Upper lobe of right lung (tissue), 1 donor: ENCODE measurements around the gene GBA3. TPM values are rescaled to one million over a fixed set of nuclear protein-coding genes. Genes with fewer than 3 reads are reported as not detected.

Source experiments
- ATAC-seq: fragments of 200-7000 bp; cut with Tn5 transposase; one replicate; pipeline ENCODE4 v1.9.1; 2020; ENCODE audit warnings: mild to moderate bottlenecking, moderate library complexity
- DNase-seq: peaks from one replicate; pipeline ENCODE4 v3.0.0-alpha.2; 2020
- H3K27ac ChIP-seq: fragments of 200-600 bp; one replicate; pipeline ENCODE4 v1.8.0; 2022
- H3K27me3 ChIP-seq: fragments of 200-600 bp; one replicate; pipeline ENCODE4 v1.8.0; 2022; ENCODE audit warnings: mild to moderate bottlenecking
- H3K36me3 ChIP-seq: fragments of 200-600 bp; one replicate; pipeline ENCODE4 v1.8.0; 2022
- H3K4me1 ChIP-seq: fragments of 200-600 bp; one replicate; pipeline ENCODE4 v1.8.0; 2022
- H3K4me3 ChIP-seq: fragments of 200-600 bp; one replicate; pipeline ENCODE4 v1.8.0; 2022; ENCODE audit warnings: mild to moderate bottlenecking
- H3K9me3 ChIP-seq: fragments of 200-600 bp; one replicate; pipeline ENCODE4 v1.8.0; 2022
- intact Hi-C: fragments of 100-400 bp; cut with DNase I; formaldehyde crosslinking; loops from one replicate; pipeline ENCODE4 v1.11.0; 2022
- total RNA-seq: library from RNA; stranded (reverse); fragmentation: NEBNext Ultra II Directional; extraction: Animal tissue kit (Norgen Biotek cat#: 25700); gene quantifications from one replicate; pipeline ENCODE4 v1.2.1, GENCODE V29; 2021
- TF ChIP-seq, protein P1 (sequence below): fragments of 200-600 bp; IDR thresholded peaks from one replicate; pipeline ENCODE4 v1.8.0; 2022; ENCODE audit warnings: antibody characterized with exemption
- donor health status: DM: no; HTN: yes; CAD: no; lungs with severe emphysema.

Gene GBA3
- total RNA-seq, 1 donor from 2014 or later, result 0.26 TPM

GRCh38 chr4:22695917-22696316 lies 3.2 kb downstream of the GBA3 start:
- Histone ChIP-seq H3K9me3 (no peaks in the 10 kb centered on the region), H3K27me3 (no peaks in the 10 kb centered on the region), H3K4me3 (no peak overlapping the region), H3K4me1 (no peaks in the 10 kb centered on the region), H3K27ac (no peak overlapping the region), H3K36me3 (no peaks in the 10 kb centered on the region)
- ATAC-seq, result no peak
- intact Hi-C loops, result loop anchor here (10.0 kb wide), 1 partner anchor 291 kb away; no protein-coding TSS in a partner anchor
- TF ChIP-seq, protein P1, sequence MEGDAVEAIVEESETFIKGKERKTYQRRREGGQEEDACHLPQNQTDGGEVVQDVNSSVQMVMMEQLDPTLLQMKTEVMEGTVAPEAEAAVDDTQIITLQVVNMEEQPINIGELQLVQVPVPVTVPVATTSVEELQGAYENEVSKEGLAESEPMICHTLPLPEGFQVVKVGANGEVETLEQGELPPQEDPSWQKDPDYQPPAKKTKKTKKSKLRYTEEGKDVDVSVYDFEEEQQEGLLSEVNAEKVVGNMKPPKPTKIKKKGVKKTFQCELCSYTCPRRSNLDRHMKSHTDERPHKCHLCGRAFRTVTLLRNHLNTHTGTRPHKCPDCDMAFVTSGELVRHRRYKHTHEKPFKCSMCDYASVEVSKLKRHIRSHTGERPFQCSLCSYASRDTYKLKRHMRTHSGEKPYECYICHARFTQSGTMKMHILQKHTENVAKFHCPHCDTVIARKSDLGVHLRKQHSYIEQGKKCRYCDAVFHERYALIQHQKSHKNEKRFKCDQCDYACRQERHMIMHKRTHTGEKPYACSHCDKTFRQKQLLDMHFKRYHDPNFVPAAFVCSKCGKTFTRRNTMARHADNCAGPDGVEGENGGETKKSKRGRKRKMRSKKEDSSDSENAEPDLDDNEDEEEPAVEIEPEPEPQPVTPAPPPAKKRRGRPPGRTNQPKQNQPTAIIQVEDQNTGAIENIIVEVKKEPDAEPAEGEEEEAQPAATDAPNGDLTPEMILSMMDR, result no peak
- DNase-seq, result no peak

DNA sequence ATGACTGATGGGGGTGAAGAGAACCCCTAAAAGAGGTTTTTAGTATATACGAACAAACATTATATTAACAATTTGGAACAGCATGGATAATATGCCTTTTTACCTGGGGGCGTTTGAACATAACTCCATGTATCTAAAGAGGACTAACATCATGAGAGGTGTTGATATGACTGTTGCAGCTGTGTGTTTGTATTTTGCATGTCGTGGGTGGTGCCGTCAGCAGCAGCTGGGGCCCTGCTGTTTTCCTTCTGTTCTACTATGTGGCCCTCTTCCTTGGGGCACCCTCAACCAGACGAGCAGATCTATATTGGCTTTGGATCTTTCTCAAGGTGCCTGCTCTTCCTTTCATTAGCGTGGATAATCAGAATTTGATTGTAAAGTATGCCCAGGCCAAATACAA lies 11.2 kb downstream of the GBA3 start:
- ATAC-seq, result no peak
- Histone ChIP-seq H3K27ac (no peak overlapping the region), H3K4me1 (no peaks in the 10 kb centered on the region), H3K4me3 (no peak overlapping the region), H3K9me3 (no peaks in the 10 kb centered on the region), H3K36me3 (no peaks in the 10 kb centered on the region), H3K27me3 (no peaks in the 10 kb centered on the region)
- DNase-seq, result no peak
- TF ChIP-seq, protein P1, result no peak
- intact Hi-C loops, result no loop called here

GRCh38 chr4:22707390-22707789 lies 14.7 kb downstream of the GBA3 start:
- TF ChIP-seq, protein P1, result no peak
- Histone ChIP-seq H3K36me3 (no peaks in the 10 kb centered on the region), H3K9me3 (no peaks in the 10 kb centered on the region), H3K4me1 (no peaks in the 10 kb centered on the region), H3K27me3 (no peaks in the 10 kb centered on the region), H3K4me3 (no peak overlapping the region), H3K27ac (no peak overlapping the region)
- ATAC-seq, result no peak
- intact Hi-C loops, result no loop called here
- no peak for DNase-seq

DNA sequence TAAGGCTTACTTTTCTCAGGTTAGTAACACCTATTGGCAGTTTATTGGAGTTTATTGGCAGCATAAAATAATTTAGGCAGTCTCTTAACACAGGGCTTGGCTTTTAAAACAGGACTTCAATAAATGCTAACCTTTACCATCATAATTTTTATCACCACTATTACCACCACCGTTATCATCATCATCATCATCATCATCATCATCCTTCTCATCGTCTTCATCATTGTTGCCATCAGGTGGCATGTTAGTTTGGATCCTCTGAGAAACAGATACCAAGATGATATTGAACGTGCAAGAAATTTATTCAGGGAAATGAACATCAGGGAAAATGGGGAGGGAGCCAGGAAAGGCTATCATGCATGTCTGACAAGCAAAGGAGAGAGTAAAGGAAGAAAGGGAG lies 16.2 kb downstream of the GBA3 start:
- intact Hi-C loops, result no loop called here
- TF ChIP-seq, protein P1, result no peak
- no peaks in the 10 kb centered on the region for H3K27me3 ChIP-seq
- DNase-seq, result no peak
- ATAC-seq, result no peak
- no peaks in the 10 kb centered on the region for H3K9me3 ChIP-seq
- H3K27ac ChIP-seq, result no peak overlapping the region
- H3K4me3 ChIP-seq, result no peak overlapping the region
- H3K36me3 ChIP-seq, result no peaks in the 10 kb centered on the region
- no peaks in the 10 kb centered on the region for H3K4me1 ChIP-seq

DNA sequence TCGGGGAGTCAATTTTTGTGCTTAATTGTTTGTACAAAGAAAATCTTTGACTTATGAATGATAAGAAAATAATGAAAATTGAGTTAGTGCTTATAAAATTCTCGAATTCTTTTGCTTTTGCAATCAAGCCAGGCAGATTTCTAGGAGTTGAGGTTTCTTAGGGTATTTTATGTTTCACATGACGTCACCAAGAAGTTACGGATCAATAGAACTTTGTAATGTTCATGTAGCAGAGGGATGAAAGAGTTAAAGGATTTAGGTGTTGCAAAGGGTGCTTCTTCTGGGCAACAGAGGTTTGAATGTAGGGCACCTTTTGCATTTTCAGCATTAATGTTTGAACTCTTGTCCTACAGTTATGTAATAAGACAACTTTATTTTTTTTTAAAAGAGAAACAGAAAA lies 19.4 kb downstream of the GBA3 start:
- H3K9me3 ChIP-seq, result no peaks in the 10 kb centered on the region
- H3K27ac ChIP-seq, result no peak overlapping the region
- DNase-seq, result no peak
- no peaks in the 10 kb centered on the region for H3K4me1 ChIP-seq
- TF ChIP-seq, protein P1, result no peak
- intact Hi-C loops, result no loop called here
- H3K36me3 ChIP-seq, result no peaks in the 10 kb centered on the region
- H3K4me3 ChIP-seq, result no peak overlapping the region
- no peaks in the 10 kb centered on the region for H3K27me3 ChIP-seq
- no peak for ATAC-seq

DNA sequence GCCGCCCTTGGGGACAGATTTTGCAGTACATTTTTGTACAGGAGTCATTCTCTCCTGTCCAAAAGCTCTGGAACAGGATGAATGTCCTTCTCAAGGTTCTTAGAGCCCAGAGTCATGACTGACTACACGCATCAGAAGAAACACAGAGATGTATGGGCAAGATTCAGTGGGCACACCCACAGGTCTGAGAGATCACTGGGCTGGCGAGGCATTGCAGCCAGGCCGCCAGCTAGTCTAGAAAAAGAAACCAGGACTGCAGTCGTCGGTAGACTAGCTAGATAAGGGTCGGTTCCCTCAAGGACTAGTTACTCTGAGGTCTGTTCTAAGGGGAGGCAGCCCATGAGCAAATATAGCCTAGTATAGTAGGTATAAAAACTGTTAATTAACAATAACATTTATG lies 19.8 kb downstream of the GBA3 start:
- Histone ChIP-seq H3K27ac (no peak overlapping the region), H3K36me3 (no peaks in the 10 kb centered on the region), H3K27me3 (no peaks in the 10 kb centered on the region), H3K4me1 (no peaks in the 10 kb centered on the region), H3K4me3 (no peak overlapping the region), H3K9me3 (no peaks in the 10 kb centered on the region)
- ATAC-seq (no peak), DNase-seq (no peak)
- TF ChIP-seq, protein P1, result no peak
- intact Hi-C loops, result no loop called here
